GM20431 (cell line): ENCODE measurements around the gene MCM3.

ENCODE experiments used
- in situ Hi-C: fragments of 300-500 bp; cut with MseI, MboI; formaldehyde crosslinking; loops from one replicate; pipeline ENCODE4 v1.15.0; 2020; ENCODE audit warnings: low sequenced_read_pairs; ENCODE audit not compliant: unreplicated experiment

Gene MCM3

GRCh38 chr6:52304983-52305390 is 20.4 kb upstream of the MCM3 start:
- in situ Hi-C loops, result no loop called here

- in situ Hi-C loops, result no loop called here
Observed at GRCh38 chr6:52303178-52303577, 18.6 kb upstream of the MCM3 start.

DNA sequence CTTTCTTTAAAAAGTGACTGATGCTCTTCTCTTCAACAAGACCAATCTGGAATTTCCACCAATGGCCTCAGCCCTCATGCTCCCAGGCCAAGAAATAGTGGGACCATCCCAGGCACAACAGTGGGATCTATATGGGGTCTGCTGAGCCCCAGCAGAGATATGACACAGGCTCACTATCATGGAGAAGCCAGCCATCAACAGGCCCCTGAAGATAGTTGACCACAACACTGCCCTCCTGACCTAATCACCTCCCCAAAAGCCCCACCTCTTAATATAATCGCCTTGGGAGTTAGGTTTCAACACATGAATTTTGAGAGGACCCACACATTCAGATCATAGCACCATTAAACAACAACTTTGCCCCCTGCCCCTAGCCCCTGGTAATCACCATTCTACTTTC is 16.8 kb upstream of the MCM3 start:
- in situ Hi-C loops, result no loop called here

GRCh38 chr6:52300489-52300931 is 16.0 kb upstream of the MCM3 start:
- in situ Hi-C loops, result no loop called here

DNA sequence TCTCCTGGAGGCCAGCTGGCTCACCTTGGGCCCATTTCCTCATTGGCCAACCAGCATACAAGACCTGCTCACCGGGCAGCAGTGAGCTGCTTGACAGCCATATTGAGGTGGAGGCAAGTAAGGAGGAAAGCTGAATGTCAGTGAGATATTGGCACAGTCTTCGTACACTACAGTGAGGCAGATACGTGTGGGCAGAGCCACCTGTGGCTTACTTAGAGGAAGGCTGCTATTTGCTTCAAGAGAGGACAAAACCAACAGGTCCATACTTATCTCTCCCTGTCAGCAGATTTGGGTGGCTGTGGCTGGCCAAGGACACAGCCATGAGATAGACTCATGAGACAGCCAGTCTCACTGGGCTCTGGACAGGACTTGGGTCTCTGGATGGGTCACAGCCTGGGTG is 15.1 kb upstream of the MCM3 start:
- in situ Hi-C loops, result loop anchor here (25.0 kb wide), 1 partner anchor 363 kb away; the partner anchor contains the start of gene TMEM14A

DNA sequence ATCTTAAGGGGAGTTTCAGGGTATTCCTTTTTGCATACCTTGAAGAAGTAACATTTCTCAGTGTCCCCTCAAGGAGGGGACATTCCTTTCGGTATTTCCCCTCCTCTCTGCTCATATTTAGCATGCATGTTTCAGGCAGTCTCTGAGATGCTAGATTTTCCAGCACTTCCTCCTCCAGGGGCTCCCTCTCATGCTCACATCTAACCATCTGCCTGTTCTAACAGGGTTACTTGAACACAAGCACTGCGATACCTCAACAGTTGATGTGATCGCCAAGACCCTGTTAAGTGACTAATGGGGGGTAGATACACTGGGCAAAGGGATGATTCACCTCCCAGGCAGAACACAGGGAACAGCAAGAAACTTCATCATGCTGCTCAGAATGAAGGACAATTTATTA is 12.9 kb upstream of the MCM3 start:
- in situ Hi-C loops, result loop anchor here (25.0 kb wide), 1 partner anchor 365 kb away; the partner anchor contains the start of gene TMEM14A

- in situ Hi-C loops, result loop anchor here (25.0 kb wide), 1 partner anchor 369 kb away; the partner anchor contains the start of gene TMEM14A
Observed at GRCh38 chr6:52293067-52293466, 8.5 kb upstream of the MCM3 start.

GRCh38 chr6:52288841-52289240 is 4.3 kb upstream of the MCM3 start:
- in situ Hi-C loops, result loop anchor here (10.0 to 25.0 kb wide), 2 partner anchors 116 to 373 kb away; partner anchors contain the start of gene TMEM14A

DNA sequence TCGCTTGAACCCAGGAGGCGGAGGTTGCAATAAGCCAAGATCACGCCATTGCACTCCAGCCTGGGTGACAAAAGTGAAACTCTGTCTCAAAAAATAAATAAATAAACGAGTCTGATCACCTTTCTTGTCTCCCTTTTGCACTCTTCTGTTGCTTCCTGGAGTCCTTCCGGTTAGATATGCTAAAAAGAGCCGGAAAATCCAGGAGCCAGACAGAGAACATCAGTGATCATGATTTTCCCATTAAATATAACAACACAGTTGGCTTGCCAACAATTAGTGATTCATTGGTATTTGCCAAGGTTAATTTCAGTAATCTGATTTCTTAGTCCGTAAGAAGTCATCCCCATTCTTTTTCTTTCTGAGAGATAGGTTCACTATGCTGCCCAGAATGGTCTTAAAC is 3.7 kb upstream of the MCM3 start:
- in situ Hi-C loops, result loop anchor here (10.0 to 25.0 kb wide), 2 partner anchors 117 to 374 kb away; partner anchors contain the start of gene TMEM14A

DNA sequence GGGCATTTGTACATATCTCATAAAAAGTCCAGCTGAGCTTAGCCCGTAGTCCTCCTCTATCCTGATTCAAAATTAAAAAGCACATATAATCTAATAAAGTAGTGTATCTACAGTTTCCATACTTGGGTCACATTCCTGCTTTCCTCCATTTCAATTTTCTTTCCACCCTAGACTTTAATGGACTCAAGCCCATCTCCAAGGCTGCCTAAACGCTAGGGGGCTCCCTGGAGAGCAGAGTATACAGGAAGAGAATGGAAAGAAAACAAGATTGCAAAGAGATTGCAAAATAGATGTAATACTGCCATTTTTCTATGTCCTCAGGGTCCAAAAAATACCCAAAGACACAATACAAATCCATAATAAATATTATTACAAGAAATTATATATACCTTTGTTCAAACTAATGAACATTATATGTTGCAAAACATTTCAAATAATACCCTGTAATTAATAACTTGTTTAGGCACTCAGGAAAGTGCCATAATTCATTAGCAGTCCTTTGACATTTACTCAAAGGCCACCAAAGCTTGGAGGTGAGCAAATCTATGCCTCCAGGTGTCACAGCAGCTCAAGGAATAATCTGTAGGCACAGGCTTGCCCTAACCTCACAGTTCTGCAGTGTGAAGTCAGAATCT is 2.4 kb upstream of the MCM3 start:
- in situ Hi-C loops, result loop anchor here (10.0 to 25.0 kb wide), 2 partner anchors 118 to 375 kb away; partner anchors contain the start of gene TMEM14A

DNA sequence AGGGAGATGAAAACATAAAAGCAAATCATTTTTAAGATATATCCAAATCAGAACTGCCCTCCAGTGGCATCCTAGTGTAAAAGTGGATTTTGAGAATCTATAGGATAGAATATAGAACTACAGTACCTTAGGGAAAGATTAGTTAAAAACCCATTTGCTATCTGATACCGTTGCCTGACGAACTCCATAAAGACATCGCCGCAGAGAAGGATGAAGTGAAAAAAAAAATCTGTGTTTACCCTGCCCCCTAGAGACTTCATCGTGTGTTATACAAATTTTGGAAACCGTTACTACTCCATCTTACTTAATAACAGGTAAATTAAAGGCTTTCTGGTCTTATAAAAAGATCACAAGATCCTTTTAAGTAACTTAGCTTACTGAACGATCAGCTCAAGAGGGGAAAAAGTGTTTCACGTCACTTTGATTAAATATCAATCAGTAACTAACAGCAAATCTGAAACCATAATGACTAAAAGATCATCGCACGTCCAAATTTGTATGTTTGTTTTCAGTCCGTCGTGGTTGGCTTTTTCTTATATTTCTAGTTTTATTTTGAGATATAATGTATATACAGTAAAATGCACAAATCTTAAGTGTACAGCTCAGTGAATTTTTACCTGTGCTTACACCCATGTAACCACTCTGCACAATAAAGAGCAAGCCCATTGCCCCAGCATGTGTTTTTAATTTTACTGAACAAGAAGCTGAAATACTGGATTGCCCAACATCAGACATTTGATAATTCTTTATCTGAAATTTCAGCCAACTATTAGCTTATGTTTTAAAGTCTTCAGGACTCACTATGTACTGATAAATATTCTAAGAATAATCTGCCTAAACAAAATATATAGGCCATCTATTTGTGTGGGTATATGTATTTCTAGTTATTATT is 881 bp upstream of the MCM3 start:
- in situ Hi-C loops, result loop anchor here (10.0 to 25.0 kb wide), 2 partner anchors 119 to 377 kb away; partner anchors contain the start of gene TMEM14A

DNA sequence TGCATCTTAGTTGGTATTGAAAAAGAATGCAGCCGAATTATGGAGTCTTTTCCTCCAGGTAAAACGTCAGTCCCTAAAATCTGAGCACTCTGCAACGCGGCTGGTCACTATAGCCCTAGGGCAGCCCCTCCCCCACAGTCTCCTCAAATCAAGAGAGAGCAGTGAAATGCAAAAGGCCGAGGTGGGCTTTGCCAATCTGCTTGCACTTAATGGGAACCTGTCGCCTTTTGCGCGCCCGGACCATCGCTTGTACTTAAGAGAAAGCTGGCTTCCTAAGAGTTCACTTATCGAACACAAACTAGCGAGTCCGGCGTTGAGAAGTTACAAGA is 447 bp downstream of the MCM3 start:
- in situ Hi-C loops, result loop anchor here (10.0 to 25.0 kb wide), 2 partner anchors 121 to 378 kb away; partner anchors contain the start of gene TMEM14A

- in situ Hi-C loops, result loop anchor here (10.0 to 25.0 kb wide), 2 partner anchors 122 to 379 kb away; partner anchors contain the start of gene TMEM14A
Observed at GRCh38 chr6:52283111-52283510, 1.4 kb downstream of the MCM3 start.

DNA sequence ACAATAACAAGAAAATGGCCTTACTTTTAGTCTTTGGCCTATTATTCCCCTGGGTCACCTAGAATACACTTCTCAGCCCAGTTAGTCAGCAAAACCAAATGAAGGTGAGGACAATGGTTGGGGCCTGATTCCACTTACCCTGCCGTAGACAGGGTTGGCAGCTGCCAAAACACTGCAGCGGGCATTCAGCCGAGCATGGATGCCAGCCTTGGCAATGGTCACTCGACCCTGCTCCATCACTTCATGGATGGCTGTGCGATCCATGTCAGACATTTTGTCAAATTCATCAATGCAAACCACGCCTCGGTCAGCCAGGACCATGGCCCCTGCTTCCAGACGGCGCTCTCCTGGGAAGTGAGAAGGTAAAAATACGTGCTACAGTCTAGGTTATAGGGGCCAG is 8.4 kb downstream of the MCM3 start:
- in situ Hi-C loops, result loop anchor here (25.0 kb wide), 1 partner anchor 386 kb away; the partner anchor contains the start of gene TMEM14A

DNA sequence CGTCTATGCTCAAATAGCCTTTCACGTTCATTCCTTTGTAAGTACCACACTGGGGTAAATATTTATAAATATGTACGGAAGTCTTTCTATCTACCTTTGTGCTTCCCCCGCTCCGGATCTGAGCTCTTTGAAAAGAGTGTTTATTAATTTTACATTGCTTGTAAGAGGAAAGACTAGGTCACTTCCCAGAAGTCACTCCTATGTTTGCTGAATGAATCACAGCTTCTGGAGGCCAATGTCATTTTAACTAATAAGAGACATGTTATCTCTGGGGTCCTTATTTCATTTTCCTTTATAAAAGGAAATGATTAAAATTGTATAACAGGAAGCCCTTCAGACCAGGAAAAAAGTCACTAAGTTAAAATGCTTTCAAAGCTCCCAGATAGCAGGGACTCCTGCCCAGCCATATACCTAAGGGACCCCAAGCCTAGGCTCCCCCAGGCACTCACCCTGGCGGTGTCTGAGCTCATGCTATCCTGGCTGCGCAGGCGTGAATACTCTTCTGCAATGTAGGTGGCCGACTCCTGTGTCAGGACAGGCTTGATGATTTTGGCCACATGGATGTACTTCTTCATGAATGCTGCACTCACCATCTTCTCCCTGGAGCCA is 12.6 kb downstream of the MCM3 start:
- in situ Hi-C loops, result loop anchor here (25.0 kb wide), 1 partner anchor 210 kb away; no protein-coding TSS in a partner anchor

DNA sequence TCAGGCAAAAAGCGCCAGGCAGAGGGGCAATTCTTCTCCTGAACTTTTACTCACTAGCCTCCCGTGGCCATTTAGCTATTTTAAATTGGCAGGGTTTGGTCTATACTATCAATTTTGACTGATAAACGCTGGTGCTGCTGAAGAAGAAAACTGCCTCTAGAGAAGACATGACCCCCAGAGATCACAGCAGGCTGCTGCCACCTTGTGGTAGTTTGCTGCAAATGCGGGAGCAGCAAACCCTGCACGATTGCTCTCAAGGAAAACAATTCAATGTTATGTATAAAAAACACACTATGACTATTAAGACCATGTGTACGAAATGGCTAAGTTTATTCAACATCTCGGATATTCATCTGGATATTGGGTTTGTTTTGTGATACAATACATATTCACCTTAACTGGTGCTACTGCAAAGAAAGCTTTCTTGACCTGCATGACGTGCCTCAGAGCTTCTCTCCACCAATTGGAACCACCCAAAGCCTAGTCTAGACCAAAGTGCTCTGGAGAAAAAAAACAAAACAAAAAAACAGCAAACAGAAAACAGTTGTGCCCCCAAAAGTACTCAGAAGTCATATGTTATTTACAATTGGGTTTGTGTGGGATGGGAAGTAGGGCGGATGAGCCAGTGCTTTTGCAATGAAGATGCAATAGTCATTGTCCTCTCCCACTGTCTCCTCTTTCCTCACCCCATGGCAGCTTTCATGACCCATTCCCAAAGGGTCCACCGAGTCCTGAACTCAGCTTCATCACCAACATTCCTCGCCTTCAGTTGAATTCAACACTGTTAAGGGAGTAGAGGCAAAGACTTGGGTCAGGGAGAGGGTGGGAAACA is 20.6 kb downstream of the MCM3 start:
- in situ Hi-C loops, result loop anchor here (25.0 kb wide), 1 partner anchor 202 kb away; no protein-coding TSS in a partner anchor

DNA sequence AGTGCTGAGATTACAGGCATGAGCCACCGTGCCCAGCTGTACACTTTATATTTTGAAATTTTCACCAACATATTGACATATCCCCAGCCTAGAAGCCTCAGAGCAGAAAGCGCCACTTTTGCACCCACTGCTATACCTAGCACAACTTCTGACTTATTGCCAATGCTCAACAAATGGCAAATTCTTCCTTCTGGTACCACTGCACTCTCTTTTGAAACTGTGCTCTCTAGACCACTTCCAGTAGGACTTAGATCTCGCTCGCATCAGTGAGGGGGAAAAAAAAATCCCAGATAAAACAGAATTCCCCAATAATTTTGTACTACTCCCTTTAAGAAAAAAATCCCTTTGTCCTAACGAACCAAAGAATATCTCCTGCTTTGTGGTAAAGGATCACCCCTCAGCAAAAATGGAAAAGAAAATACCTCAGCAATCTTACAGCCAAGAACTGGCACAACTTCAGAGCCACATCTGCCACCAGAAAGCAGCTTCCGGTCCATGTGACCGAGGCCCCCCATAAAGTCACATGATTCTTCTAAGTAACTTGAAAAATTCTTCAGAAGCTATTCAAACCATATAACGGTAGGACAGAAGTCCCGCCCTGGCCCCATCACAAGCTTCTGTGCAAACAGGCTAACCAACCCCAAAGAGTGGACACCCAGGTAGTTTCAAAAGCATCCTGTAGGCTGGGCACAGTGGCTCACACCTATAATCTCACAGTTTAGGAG is 21.8 kb downstream of the MCM3 start:
- in situ Hi-C loops, result loop anchor here (25.0 kb wide), 1 partner anchor 200 kb away; no protein-coding TSS in a partner anchor

- in situ Hi-C loops, result loop anchor here (25.0 kb wide), 1 partner anchor 199 kb away; no protein-coding TSS in a partner anchor
Observed at GRCh38 chr6:52261229-52261628, 23.3 kb downstream of the MCM3 start.
